GM18858 (cell line): Measurements from ENCODE around the gene MESD.

Source experiments
- ATAC-seq: cut with Tn5 transposase; IDR thresholded peaks from one replicate; pipeline ENCODE4 v1.9.1; 2021; ENCODE audit not compliant: unreplicated experiment

The MESD gene

GRCh38 chr15:80912673-80913072 is 76.9 kb downstream of the MESD start:
- ATAC-seq = no peak

GRCh38 chr15:80911821-80912220 is 77.8 kb downstream of the MESD start:
- no peak for ATAC-seq

- ATAC-seq = no peak
These were observed 83.4 kb downstream of the MESD start for GRCh38 chr15:80906159-80906766.

GRCh38 chr15:80904998-80905397 is 84.6 kb downstream of the MESD start:
- no peak for ATAC-seq

DNA sequence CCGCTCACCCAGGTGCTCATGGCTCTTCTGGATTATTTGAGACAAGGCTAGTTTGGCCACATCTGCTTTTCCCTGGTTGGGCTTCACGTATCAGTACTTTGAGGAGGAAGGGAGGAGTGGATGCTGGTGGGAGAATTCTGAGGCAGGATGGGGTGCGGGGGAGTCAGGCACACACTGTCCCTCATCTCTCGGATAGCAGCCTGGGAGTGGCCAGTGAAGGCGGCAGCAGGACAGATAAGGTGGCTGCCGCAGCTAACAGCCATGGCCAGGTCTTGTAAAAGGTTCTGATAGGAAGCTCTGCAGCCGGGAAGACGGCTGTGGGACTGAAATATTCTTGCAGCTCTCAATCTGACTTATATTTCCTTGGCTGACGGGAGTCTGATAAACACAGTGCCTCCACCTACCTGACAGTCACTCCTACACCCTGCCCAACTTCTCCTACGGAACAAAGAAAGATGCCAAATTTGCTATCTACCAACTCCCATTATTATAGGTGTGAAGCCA is 87.3 kb downstream of the MESD start:
- no peak for ATAC-seq

DNA sequence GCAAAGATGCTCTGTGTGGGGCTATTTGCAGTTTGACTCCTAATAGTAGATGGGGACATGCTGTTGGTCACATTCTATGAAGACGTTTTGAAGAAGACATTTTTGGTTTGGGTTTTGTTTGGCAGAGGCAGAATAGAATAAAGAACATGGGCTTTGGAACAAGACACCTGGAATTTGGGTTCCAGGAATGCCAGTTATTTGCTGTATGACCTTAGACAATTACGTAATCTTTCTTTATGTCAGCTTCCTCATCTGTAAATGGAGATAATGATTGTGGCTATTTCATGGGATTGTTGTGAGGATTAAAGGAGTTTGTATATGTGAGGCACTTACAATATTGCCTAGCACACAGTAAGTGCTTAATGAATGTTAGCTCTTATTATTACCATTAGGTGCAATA is 91.6 kb downstream of the MESD start:
- ATAC-seq = no peak
